GM19023 (cell line): ENCODE measurements around the gene ACOT2.
A peak's percentile ranks its signal among the peaks of the same experiment; 100 is the strongest.
"Not testable (repeated sequence)": the region's sequence is repeated elsewhere in the genome, so short reads cannot be mapped to it uniquely, and the experiment has no call there.

Experiments used
- ATAC-seq: cut with Tn5 transposase; IDR thresholded peaks from one replicate; pipeline ENCODE4 v1.9.1; 2021; ENCODE audit warnings: mild to moderate bottlenecking, moderate library complexity; ENCODE audit not compliant: unreplicated experiment

ACOT2 gene

GRCh38 chr14:73567358-73567757 lies 1.7 kb upstream of the ACOT2 start:
- ATAC-seq: no peak

- ATAC-seq: no peak
Measured at GRCh38 chr14:73567951-73568885, 795 bp upstream of the ACOT2 start.

- ATAC-seq: peak; percentile 2
Measured at GRCh38 chr14:73568886-73569184, 178 bp upstream of the ACOT2 start.

- peak; percentile 45 for ATAC-seq
Measured at GRCh38 chr14:73570913-73571312, 1.9 kb downstream of the ACOT2 start.

- ATAC-seq: not testable (repeated sequence)
Measured at GRCh38 chr14:73573034-73573433, 4.0 kb downstream of the ACOT2 start.

GRCh38 chr14:73573740-73574139 lies 4.7 kb downstream of the ACOT2 start:
- not testable (repeated sequence) for ATAC-seq

GRCh38 chr14:73574251-73574650 lies 5.2 kb downstream of the ACOT2 start:
- ATAC-seq: not testable (repeated sequence)

GRCh38 chr14:73576391-73576790 lies 7.4 kb downstream of the ACOT2 start:
- ATAC-seq: no peak

GRCh38 chr14:73577214-73577613 lies 8.2 kb downstream of the ACOT2 start:
- ATAC-seq: not testable (repeated sequence)

GRCh38 chr14:73582102-73582979 lies 13.3 kb downstream of the ACOT2 start:
- not testable (repeated sequence) for ATAC-seq

- ATAC-seq: no peak
Measured at GRCh38 chr14:73588695-73589094, 19.7 kb downstream of the ACOT2 start.

GRCh38 chr14:73589116-73589515 lies 20.1 kb downstream of the ACOT2 start:
- ATAC-seq: no peak

GRCh38 chr14:73590673-73591004 lies 21.6 kb downstream of the ACOT2 start:
- not testable (repeated sequence) for ATAC-seq

- ATAC-seq: peak; percentile 64
Measured at GRCh38 chr14:73591690-73592449, 22.9 kb downstream of the ACOT2 start, which contains the start of gene ACOT4. Gene ACOT4 (plus strand): TSS chr14:73591873. CDS start chr14:73591960, 87 bp downstream.

GRCh38 chr14:73594491-73594890 lies 25.5 kb downstream of the ACOT2 start:
- no peak for ATAC-seq

GRCh38 chr14:73599499-73599898 lies 30.5 kb downstream of the ACOT2 start:
- no peak for ATAC-seq

GRCh38 chr14:73602994-73603393 lies 34.0 kb downstream of the ACOT2 start:
- no peak for ATAC-seq

GRCh38 chr14:73606271-73606670 lies 37.3 kb downstream of the ACOT2 start:
- no peak for ATAC-seq

GRCh38 chr14:73607241-73607640 lies 38.2 kb downstream of the ACOT2 start:
- ATAC-seq: no peak

- no peak for ATAC-seq
Measured at GRCh38 chr14:73610687-73611086, 41.7 kb downstream of the ACOT2 start.
